ENCODE data around the gene TMEM120B.

- no peak for TF ChIP-seq CTCF (IDR thresholded peaks at IDR 0.05; ENCODE audit: low read length)
- no peak for TF ChIP-seq EZH2phosphoT487 (IDR thresholded peaks at IDR 0.05; ENCODE audit: low read length)
Measured at GRCh38 chr12:121809712-121810116, 97.2 kb downstream of the TMEM120B start.
